Stimulated activated CD4-positive, alpha-beta T cell treated with anti-CD3 and anti-CD28 coated beads, Interleukin-15, amount 100 ng/mL, for 1 hour (primary cell): Measurements from ENCODE around the gene AOX1.
"Not testable (repeated sequence)": the region's sequence is repeated elsewhere in the genome, so short reads cannot be mapped to it uniquely, and the experiment has no call there.

ENCODE experiments used
- DNase-seq, 2 donors: peaks; one replicate each; pipeline ENCODE4 v3.0.0-alpha.2; 2020; ENCODE audit warnings: low read depth in 1 of 2, low spot score in 1 of 2

AOX1 gene

GRCh38 chr2:200665626-200666453, 80.0 kb downstream of the AOX1 start:
- DNase-seq, result no peak

- DNase-seq, result no peak
Measured at GRCh38 chr2:200667413-200667812, 81.6 kb downstream of the AOX1 start.

- no peak for DNase-seq
Measured at GRCh38 chr2:200668478-200668877, 82.7 kb downstream of the AOX1 start.

GRCh38 chr2:200669308-200669707, 83.5 kb downstream of the AOX1 start:
- no peak for DNase-seq

DNA sequence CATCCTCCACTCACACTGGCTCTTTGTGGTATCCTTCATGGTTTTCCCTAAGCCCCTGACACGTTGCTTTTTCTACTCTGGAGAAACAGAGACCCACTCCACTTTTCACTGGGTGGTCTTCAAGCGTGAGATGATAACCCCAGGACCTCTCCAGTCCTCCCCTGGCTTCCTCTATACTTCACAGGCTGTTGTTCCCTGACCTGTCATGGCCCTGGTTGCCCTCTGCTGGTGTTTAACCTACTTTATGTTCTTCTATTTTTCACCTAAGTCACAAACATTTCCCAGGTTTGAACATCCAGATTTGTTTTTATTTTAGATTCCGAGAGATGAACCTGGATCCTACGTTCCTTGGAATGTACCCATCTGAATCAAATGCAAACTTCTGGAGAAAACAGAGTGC, 84.5 kb downstream of the AOX1 start:
- DNase-seq, result no peak

- no peak for DNase-seq
Measured at GRCh38 chr2:200670751-200671150, 84.9 kb downstream of the AOX1 start.

DNA sequence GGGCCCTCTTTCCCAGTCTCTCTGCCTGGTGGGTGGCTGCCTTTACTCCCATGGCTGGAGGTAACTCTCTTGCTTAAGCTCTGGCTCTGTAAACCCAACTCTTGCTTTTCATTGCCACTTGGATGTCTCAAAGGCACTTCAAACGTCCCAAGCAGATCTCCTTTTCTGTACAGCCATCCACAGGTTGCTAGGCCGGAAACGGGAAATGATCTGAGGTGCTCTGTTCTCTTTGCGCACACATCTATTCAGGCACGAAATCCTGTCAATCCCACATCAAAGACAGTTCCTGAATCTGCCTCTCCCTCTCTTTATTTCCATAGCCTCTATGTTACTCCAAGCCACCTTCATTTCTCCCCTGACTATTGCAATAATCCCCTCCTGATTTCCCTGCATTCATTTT, 87.4 kb downstream of the AOX1 start:
- DNase-seq, result no peak

GRCh38 chr2:200674837-200675236, 89.0 kb downstream of the AOX1 start:
- DNase-seq, result no peak

DNA sequence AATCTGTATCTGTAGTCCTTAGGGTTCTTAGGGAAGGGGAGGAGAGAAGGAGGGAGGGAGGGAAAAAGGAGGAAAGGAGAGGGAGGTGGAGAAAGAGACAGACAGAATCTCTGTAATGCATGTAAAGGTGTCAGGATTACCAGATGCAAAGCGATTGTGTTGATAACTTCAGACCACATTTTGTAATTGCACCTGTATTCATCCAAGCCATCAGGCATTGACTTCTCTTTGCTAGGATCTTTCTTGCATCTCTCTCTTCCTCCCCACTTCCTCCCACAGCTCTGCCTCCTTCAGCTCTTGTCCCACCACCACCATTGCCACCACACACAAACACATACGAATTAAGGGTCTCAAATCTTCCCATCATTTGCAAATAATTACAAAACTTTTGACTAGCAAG, 91.4 kb downstream of the AOX1 start:
- no peak for DNase-seq

DNA sequence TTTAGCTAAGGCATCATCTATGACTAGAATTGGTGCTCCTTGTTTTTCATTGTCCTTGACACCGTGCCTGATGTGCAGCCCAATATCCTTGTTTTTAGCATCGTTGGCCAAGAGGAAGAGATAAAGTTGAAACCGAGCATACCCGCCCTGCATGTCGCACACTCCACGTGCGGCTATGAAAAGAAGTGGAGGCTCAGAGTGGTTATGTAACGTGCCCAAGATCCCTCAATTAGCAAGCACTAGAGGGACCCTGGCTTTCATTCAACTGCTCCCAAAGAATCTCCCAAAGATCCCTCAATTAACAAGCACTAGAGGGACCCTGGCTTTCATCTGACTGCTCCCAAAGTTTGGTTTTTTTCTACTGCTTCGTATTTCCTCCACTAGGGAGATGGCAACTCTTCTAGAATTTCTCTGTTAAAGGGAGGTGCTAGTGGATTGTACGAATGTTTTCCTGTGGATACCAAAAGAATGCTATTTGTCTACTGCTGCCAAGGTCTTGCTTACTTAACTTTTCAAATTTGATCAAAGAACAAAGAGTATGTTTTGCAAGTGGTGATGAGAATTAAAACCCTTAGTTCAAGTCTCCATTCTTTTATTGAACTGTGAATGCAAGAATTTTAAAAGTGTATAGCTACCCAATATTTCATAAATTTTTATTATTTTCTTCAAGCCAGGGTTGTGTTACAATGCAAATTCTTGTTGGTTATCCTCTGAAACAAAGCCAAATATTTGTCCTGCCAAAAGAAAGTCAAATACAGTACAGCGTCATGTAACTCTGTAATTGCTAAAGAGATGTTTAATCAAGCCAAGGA, 92.1 kb downstream of the AOX1 start:
- no peak for DNase-seq

DNA sequence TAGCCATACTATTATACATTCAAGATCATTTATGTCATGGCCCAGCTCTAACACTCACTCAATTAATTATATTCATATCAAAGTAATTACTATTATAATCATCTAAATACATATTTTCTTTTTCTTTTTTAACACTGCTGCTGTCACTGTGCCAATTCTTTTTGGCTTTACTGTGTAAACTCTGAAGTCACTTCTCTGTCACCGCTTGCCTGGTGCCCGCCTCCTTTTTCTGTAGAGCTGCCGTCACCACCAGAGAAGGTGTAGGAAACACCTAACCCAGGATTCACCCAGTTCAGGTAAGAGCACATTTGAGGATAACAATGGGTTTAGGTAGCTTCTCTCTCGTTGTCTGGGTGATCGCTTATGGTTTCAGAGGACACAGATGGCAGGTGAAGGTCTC, 93.3 kb downstream of the AOX1 start:
- no peak for DNase-seq

GRCh38 chr2:200679535-200679934, 93.7 kb downstream of the AOX1 start:
- no peak for DNase-seq

DNA sequence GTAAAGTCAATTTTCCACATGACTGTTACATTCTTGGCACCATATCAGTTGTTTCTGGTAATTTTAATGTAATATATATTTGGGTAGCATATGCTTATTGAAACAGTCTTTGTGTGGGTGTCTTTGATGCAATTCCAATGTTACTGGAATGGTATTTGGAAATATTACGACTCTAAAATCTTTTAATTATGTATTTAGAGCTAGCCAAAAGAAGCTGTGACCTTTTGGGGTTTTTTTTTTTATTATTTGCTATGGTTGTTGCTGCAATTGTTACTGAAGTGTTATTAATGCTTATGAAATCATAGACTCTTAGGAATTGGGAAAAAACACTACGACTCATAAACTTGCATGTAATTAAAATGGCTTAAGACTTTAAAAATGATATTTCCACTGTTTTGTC, 95.9 kb downstream of the AOX1 start:
- DNase-seq, result no peak

DNA sequence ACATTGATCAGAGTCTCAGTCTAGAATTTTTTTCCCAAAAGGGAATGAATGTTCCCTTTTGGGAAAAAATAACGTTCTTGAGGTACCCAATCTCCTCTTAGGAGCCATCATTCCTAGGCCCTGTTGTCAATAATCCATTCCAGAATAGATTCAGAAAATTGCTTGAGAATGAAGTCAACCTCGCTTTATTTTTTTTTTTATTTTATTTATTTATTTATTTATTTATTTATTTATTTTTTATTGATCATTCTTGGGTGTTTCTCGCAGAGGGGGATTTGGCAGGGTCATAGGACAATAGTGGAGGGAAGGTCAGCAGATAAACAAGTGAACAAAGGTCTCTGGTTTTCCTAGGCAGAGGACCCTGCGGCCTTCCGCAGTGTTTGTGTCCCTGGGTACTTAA, 96.6 kb downstream of the AOX1 start:
- not testable (repeated sequence) for DNase-seq

DNA sequence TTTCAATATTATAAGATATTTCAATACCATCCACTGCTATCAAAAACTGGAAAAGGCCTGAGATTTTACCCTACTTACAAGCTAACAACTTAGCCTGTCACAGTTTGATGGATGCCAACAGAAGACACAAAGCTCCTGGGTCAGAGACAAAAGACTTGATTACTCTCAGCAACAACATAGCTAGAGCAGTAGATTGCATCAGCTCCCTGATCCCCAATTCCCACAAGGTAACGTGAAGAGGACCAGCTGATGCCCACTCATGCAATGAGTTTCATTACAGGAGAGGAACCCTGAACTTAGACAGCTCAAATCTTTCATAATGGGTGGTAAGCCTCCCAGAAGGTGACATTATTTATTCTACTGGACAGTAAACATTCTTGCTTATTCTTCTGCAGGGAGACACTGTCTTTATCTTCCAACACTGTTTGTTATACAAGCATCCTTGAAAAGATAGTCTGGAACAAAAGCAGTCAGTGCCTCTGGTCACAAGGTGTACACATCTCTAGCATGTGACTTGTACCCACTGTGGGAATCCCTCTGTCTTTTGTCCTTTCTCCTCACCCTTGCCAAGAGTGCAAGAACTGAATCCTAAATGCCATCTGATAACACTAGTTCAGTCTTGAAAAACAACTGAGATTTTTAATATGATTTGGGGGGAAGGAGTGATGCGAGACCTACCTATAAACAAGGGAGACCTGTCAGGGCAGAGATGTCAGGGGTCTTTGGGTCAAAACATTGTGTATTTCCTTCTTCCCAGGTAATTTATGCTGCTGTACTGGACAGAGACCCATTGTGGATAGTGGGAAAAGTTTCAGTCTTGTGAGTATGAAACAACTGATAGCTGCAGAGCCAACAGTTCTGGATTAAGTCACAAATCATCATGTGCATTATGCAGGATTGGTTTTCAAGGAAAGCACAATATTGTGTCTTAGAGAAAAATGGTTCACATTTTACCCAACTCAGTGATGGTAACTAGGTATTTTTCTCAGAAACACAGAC, 102.4 kb downstream of the AOX1 start:
- no peak for DNase-seq

DNA sequence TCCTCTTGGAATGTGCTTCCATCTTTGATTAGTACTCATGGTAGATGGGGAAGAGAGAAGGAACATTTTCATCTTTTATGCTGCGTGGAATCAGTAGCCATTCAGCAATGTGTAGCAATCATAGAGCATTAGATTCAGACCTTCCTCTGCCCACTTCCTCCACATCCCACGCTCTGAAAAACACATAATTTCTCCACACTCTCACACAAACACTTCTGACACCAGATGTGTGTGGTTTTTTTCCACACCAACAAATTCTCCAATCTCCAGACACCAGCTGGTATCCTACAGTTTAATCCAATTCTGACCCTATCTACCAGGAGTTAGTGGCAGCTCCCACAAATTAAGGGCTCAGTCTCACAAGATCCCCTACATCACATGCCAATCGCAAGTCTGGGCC, 103.3 kb downstream of the AOX1 start:
- no peak for DNase-seq

DNA sequence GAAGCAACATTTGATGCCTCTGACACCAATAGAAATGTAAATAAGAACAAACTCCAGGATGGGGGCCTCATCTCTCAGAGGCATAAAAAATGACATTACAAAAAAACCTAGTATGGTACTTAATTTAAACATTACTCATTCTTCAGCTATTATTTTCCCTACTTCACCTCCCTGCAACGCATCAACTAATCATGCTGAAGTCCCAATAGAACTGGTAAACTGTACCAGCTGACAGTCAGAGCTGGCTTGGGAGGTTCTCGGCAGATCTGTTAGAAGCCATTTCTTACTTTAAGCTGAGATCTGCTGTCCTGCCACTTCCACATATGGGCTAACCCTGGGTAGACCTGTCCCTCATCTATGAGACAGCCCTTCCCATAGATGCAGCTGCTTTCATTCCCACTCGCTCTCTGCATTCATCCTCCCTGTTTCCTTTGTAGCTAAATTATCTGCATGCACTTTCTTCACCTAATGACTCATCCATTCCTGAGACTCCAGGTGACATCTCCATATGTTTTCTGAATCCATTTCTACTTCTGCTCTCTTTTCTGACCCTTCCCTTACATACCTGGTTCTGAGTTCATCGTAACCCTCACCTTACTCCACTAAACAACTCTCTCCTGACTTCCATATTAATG, 108.1 kb downstream of the AOX1 start:
- DNase-seq, result no peak

GRCh38 chr2:200695191-200695590, 109.4 kb downstream of the AOX1 start:
- DNase-seq, result no peak

DNA sequence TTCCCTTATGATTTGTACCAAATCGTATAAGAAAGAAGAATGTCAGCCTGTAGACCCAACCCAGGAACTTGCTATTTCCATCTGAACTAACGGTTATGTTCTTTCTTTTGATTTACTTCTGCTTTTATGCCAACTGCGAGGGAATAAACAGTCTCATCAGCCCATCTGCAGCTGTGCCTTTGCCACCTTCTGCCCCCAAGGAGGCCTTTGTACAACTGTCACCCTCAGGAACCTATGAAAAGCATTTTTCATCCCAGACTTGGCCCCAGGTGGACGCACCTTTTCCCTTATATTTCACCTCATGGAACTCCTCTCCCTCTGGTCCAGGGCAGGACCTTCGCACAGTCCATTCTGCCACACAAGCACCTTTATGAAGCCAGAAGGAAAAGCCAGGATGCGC, 109.8 kb downstream of the AOX1 start:
- no peak for DNase-seq

DNA sequence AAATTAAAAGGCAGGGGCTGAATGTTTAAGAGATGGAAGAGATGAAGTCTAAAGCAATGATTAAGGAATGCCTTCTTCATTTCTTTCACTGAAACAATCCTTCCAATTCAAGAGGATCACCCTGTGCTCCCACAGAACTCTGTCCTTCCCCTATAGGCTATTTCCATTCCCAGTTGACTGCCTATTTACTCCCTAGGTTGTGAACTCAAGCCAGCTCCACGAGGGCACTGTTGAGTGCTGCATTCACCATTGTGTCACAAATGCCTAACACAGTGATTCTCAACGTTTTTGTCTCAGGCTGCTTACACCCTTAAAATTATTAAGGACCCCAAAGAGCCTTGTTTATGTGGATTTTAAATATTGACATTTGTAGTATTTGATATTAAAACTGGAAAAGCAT, 112.4 kb downstream of the AOX1 start:
- DNase-seq, result no peak

GRCh38 chr2:200699310-200699709, 113.5 kb downstream of the AOX1 start:
- DNase-seq, result no peak
